COR-L47 (cell line): ENCODE results near the gene GJB6.

Experiments used
- DNase-seq: peaks from one replicate; lab custom pipeline; 2025; lab: John Stamatoyannopoulos, UW

The GJB6 gene

DNA sequence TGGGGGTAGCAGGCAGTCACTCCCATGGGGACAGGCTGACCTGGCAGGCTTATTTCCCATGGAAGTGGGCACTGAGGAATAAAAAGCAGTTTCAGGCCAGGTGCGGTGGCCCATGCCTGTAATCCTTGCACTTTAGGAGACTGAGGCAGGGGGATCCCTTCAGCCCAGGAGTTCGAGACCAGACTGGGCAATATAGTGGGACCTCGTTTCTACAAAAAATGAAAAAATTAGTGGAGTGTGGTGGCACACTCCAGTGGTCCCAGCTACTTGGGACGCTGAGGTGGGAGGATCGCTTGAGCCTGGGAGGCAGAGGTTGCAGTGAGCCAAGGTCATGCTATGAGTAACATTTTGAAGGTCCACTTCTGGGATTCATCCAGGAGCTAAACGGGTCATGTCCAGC is 45.3 kb downstream of the GJB6 start:
- no peak for DNase-seq

DNA sequence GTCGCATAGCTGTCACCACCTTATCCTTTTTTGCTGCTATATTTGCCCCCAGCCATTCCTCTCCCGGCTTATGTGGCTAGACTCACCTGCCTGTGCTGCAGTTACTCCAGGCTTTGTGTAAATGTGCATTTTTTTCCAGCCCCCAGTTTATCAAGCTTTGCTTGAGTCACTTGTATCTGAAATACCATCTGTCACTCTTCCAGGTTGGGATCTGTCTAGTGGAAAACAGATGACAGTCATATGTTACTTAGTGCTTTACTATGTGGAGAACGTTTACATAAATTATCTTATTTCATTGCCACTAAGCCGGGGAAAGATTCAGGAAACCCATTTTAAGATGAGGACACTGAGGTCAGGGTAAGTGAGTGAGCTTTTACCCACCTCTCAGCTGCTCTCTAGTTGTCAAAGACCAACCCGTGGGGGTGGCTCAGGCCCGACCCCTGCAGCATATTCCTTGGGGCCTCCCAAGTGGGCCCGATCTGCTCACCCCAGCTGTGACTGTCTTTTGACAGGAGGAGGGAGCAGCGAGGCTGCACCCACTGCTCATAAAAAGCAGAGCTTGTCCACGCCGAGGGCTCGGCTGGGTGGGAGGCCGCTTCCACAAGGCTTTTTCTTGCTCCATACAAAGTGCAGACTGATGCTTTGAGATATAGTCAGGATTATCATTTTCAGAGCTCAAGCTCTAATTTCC is 46.6 kb downstream of the GJB6 start:
- DNase-seq, result no peak

DNA sequence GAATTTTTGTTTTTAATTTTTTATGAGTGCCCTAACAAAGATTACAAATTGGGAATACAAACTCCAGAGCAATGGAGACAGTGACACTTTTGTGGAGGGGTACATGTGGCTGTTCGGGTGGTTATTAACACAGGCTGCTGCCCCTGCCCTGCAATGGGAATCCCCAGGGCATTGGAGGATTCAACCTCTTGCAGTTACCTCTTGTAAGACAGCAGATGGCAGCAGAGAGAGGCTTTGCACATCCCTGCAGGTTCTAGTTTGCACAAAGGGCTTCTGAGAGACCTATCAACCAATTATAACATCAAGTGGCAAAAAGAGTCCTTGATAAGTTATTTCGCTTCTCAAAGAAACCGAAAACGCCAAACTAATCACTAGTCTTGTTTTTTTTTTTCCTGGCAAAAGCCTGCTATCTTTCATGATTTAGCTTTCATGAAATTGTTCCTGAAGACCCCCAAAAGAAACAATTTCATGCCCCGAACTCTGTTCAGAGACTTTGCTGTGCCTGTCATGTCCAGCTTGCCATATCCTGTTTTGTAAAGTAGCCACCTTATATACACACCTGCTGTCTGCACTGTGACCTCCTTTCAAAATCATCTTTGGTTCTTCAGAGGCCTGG is 49.8 kb downstream of the GJB6 start:
- peak; percentile 48 for DNase-seq

DNA sequence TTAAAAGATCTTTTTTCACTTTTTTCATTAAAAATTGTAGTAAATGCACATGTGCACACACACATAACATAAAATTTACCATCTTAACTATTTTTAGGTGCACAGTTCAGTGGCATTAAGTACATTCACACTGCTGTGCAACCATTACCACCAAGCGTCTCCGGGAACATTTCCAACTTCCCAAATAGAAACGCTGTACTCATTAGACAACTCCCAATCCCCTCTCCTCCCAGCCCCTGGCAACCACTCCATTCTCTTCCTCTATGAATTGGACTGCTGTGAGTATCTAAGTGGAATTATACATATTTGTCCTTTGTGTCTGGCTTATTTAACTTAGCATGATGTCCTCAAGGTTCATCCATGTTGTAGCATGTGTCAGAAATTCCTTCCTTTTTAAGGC is 50.9 kb downstream of the GJB6 start:
- peak; percentile 31 for DNase-seq

DNA sequence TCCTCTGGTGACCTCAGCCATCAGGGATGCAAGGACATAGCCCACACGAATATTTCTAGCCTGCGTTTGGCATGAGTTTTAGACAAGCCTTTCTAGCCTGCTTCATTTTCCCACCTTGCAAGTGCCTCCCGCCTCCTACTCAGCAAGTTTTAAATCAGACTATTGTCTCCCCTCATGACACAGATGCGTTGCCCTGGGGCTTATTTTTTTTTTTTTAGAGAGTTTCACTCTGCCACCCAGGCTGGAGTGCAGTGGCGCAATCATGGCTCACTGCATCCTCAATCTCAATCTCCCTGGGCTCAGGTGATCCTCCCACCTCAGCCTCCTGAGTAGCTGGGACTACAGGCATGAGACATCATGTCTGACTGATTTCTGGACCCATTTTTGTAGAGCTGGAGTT is 54.0 kb downstream of the GJB6 start:
- no peak for DNase-seq

DNA sequence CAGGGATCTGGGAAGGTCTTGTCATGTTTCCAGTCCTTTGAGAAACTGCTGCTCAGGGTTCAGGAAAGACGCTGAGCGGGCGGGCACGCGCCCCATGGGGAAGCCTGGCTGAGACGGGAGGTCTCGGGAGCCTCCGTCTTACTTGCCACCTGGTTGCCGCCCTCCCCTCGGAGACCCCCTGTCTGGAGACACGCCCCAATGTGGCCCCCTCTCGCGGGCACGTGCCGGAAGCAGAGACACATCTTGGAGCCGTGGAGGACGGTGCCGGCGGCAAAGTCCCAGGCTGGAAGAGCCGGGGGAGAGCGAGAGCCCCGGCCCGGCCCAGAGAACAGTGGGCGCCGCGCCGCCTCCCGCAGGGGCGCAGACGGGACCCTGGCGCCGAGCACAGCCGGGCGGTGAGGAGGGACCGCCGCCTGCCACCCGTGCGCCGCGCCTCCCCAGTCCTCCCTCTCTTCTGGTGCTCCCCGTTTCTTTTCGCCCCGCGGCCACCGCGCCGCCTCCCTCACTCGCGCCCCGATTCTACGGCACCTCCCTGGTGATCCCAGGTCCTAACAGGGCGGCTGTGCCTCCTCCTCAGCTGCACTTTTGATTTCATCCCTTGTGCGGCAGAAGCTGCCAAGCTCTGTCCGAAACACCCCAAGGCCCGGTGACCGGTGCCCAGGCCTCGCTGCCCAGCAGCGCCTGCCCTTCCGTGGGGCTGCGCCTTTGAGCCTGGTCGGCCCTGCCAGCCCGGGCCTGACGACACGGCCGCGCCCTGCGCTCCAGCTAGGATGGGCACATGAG is 54.9 kb downstream of the GJB6 start:
- DNase-seq, result no peak

DNA sequence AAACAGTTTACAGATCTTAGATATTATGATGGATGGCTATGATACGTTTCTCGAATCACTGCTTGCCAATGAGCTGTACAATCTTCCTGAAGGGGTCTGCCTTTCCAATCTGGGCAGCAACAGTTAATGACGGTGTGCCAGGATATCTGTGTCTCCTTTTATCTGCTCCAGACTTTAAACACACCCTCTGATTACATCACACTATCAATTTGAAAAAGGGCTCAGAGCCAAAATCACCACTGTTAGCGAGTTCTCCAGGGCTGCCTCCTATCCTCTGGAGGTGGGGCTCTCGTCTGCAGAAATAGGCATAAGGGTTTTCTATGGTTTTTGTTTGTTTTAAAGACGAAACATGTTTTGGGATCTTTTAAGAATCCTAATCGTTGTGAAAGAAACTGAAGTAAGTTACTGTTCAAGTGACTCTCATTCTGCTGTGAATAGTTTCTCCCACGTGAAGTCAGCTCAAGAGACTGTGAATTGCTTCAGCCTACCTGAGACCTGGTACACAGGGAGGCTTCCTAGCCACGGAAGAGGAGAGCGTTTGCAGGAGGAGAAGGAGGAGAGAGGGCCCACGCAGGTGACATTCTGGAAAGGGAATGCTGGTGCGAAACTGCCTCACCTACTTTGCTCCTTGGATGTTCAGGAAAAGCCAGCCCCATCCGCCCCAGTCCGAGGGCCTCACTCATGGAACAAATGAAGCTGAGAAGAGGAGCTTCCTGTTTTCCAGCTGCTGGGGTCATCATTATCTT is 56.0 kb downstream of the GJB6 start:
- DNase-seq, result no peak

DNA sequence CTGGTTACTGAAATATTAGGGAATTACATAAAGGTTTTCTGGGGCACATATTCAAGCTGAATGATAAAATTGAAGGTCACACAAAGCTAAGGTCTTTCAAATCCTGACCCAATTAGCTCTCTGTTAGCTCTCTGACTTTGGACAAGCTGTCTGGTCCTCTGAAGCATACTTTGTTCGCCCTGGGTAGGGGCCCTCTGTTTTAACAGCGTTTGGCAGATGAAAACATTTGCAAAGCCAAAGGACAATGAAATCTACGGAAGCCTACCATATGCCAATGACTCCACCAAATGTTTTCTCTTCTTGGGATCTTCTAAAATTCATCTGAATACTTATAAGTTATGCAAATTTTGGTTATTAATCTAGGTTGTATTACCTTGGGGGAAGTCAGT is 56.7 kb downstream of the GJB6 start:
- no peak for DNase-seq

DNA sequence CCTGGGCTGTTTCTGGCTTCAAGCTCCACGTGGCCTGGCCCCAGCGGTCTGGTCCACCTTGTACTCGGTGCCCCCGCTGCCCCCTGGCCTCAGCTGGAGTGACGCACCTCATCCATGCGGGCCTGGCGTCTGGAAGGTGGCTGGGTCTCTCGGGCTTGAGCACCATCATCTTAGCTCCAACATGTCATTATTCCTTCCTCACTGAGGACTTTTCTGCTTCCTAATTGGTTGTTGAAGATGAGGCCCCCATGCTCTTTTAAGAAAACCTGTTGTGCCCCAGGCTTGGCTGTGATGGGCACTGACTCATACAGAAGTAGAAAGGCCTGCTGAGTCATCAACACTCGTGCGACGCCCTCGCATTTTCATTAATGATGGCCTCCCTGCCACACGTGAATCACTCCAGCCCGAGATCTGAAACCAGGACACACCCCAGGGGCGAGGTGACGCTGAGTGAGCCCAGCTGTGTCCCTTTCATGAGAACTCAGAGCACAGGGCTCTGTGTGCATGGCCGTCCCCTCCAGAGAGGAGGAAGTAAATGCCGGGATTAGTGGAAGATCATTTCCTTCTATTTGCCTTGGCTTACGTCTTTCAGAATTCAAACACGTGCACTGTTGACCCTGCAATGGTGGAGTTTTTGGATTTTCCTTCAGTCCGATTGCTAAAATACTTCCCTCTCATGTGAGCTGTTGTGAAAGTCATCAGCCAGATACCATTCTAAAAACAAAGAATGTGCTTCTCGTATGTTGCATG is 57.3 kb downstream of the GJB6 start:
- DNase-seq, result no peak

DNA sequence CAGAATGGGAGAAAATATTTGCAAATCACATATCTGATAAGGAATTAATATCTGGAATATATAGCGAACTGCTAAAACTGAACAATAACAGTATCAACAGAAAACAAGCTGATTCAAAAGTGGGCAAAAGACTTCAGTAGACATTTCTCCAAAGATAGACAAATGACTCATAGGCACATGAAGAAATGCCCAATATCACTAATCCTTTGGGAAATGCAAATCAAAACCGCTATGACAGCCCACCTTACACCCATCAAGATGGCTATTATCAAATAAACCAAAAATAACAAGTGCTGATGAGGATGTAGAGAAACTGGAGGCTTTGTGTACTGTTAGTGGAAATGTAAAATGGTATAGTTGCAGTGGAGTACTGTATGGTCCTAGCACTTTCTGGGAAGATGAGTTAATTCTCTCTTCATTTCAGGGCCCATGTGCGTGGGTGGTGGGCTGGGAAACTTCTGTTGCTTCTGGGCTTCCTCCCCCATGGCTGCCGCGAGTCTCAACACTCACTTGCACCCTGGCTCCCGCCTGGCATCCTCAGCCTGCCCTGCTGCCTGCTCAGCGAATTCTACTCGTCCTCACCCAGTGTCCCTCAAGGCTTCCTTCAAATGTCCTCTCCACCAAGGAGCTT is 58.9 kb downstream of the GJB6 start:
- no peak for DNase-seq
